ENCODE data around the gene DNAJA2. TPM values are rescaled to one million over a fixed set of nuclear protein-coding genes. Genes with fewer than 3 reads are reported as not detected.

Gene DNAJA2
- total RNA-seq: 67.0 and 80.3 TPM in 2 replicates

GRCh38 chr16:46973207-46973995, at the start of gene DNAJA2:
TSS of gene DNAJA2 (minus strand) at chr16:46973674. CDS start at chr16:46973572, 102 bp downstream.

Other genes with a start within 250 kb of the DNAJA2 start
- 0.14 and 0.44 TPM in 2 replicates for gene MYLK3, start 225.3 kb downstream of the DNAJA2 start, total RNA-seq
- 7.9 and 12.9 TPM in 2 replicates for gene C16orf87, start 142.5 kb downstream of the DNAJA2 start, total RNA-seq
- 17.3 and 17.5 TPM in 2 replicates for gene GPT2, start 89.3 kb downstream of the DNAJA2 start, total RNA-seq
- gene NETO2, start 170.3 kb upstream of the DNAJA2 start, total RNA-seq: 13.8 and 77.0 TPM in 2 replicates